Caki2 (cell line): ENCODE measurements around the gene CELSR3. TPM values are rescaled to one million over a fixed set of nuclear protein-coding genes. Genes with fewer than 3 reads are reported as not detected.

Experiments
- DNase-seq: peaks from one replicate; pipeline ENCODE4 v3.0.0-alpha.2; 2015; ENCODE audit warnings: low read depth
- in situ Hi-C: cut with HindIII; loops from 2 replicates; pipeline ENCODE4 v1.10.0; 2016; ENCODE audit warnings: low sequenced_read_pairs, low pct_unique_long_range_greater_than_20kb, mixed read lengths
- total RNA-seq: library from RNA; depleted of rRNA; stranded (reverse); fragments of >200 nt; shearing (Covaris generic); gene quantifications from 2 replicates; pipeline ENCODE4 v1.2.3, GENCODE V29; 2014; ENCODE audit warnings: low replicate concordance

CELSR3 gene
- total RNA-seq, 1 experiment from 2014 or later: 3.6 TPM

DNA sequence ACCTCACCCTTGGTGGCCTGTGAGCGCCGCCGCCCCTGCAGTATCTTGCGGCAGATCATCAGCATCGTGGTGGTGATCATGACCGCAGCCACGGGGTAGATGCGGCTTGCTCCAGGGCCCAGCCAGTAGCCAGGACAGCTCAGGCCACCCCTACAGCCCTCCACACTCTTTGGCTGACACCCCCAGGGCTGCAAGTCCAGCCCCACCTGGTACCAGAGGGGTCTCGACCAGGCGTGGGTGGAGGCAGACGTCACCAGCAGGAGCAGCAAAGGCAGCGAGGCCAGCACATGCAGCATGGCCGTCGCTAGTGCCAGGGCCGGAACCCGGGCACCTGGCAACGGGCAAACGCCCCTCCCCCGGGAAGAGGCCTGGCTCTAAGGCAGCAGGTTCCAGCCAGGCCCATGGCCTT, 41.2 kb downstream of the CELSR3 start, which contains the start of gene TMEM89:
Gene TMEM89, minus strand, starts transcription at position 309 of the 409 bp plus-strand sequence. Its CDS starts 13 bp downstream, at position 296.
- in situ Hi-C loops: no loop called here
- no peak for DNase-seq

DNA sequence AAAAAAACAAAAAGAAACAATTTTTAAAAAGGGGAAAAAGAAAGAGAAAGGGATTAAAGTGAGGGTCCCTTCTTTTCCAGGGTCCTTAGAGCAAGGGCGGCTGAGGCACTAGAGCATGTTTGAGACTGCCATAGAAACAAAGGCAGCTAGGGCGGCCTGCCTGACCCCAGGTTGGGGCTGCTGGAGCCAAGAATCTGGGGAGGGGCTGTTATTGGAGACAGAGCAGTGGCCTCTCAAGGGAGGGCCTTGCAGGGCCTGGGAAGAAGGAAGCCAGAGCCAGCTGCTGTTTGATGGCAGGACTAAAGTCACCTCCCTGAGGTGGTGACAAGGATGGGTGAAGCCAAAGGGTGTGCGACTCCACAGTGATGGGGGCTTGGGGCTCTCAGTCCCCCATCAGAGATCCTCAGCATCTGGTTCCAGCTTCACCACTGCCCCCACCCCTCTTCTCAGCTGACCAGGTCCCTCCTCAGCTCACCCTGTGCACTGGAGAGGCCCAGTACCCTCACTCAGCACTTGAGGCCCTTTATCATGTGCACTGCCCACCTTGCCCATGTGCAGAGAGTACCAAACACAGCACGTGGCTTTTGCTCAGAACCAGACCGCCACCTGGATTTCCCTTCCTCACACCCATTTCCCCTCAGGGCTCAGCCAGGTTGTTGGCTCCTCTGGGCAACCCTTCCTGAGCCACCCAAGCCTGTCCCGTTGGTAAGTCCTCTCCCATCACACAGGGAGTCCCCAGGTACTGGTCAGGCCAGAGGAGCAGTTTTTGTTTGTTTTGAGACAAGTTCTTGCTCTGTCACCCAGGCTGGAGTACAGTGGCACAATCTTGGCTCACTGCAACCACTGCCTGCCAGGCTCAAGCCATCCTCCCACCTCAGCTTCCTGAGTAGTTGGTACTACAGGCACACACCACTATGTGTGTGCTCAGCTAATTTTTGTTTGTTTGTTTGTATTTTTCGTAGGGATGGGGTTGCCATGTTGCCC, 42.9 kb downstream of the CELSR3 start:
- in situ Hi-C loops: no loop called here
- DNase-seq: no peak

DNA sequence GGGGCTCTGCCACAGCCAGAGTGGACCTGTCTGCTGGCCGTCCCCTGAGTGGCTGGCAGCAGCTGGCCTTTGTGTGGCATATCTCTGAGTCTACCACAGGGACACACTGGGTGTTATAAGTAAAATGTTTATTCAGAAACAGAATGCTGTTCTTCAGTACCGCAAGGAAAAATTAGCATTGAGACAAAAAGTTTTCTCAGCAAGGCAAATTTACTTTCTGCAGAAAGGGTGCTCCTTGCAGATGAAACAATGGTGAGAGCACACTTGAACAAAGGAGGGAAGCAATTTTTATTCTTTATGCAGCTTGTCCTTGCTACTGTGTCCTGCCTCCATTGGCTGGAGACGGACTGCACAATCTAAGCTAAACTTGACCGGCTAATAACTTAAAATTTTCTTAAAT, 45.1 kb downstream of the CELSR3 start:
- DNase-seq: no peak
- in situ Hi-C loops: no loop called here

DNA sequence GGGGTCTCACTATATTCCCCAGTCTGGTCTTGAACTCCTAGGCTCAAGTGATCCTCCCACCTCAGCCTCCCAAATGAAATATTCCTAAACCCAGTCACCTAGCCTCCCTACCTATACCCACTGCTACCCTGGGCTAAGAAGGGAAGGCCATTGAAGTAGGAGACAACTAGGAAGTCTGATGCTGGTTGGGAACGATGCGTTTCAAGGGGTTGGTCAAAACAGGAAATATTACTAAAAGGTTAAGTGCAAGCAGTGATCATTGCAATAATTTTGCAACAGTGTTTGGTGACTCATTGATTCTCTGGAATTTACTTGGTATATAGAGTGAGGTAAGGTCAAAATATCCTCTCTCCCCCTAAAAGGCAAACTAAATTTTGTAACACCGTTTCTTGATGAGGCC, 48.6 kb downstream of the CELSR3 start:
- in situ Hi-C loops: no loop called here
- DNase-seq: no peak

DNA sequence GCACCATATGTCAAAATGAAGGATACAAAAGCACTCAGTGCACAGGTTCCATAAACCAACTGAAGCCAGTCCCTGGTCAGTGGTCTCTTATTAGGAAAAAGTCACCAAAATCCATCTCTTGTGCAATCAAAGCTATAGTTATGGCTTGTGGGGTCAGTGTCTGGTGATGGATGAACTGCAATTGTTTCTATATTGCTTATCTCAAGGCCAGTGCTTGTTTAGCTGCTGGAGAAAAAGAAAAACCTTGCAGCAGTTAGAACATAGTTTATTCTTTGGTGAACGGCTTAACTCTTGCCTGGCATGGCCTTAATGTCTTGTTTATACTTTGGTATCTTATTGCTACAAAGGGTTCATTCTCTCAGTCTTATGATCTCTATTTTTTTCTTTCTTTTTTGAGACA, 50.4 kb downstream of the CELSR3 start:
- in situ Hi-C loops: no loop called here
- no peak for DNase-seq

DNA sequence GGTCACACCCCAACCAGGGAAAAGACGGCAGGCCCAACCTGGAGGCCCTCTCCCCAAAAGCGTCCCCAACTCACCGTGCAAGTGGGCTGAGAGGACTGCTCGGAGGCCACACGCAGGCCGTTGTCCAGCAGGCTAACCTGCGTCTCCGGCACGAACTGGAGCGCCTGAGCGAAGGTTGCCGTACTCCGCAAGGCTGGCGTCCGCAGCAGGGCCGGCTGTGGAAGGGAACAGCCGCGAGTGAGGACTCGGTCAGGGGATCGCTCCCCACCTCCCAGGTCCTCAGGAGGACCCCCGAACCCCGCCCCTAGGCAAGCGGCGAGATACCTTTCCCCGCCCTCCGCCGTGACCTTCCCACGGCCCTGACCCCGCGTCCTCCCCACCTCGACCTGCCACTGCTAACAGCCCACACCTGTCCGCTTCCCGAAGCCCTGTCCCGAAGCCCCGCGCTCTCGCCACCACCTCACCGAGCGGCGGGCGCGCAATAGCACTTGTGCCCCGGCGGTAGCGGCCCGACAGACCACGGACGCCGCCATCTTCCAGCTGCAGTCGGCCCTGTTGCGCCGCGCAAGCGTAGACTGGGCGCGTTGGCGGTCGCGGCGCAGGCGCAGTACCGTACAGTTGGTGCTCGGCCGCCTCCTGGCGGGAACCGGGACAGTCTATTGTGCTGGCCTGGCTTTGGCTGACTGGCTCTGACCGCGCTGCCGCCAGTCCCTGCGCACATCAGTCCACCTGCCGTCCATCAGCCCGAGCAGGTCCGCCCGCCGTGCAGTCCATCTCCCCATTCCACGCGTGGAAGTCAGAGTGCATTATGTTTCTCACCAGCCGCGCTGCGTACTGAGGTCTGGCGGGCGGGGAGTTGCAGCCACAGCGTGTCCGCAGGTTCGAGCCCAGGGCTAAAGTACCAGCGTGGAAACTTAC, 53.3 kb downstream of the CELSR3 start, which contains the start of gene UQCRC1:
Gene UQCRC1, minus strand, starts transcription at position 559 of the 918 bp plus-strand sequence. Its CDS starts 26 bp downstream, at position 533.
- DNase-seq: peak; percentile 79

DNA sequence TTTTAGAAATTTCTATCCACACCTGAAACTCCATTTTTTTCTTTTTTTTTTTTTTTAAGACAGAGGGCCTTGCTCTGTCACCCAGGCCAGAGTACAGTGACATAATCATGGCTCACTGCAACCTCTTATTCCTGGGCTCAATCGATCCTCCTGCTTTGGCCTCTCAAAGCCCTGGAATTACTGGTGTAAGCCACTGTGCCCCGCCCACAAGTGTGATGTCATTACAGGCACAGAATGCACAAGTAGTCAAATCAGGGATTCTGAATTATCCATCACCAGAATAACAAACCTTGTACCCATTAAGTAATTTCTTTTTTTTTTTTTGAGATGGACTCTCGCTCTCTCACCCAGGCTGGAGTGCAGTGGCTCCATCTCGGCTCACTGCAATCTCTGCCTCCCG, 55.2 kb downstream of the CELSR3 start:
- no peak for DNase-seq
- in situ Hi-C loops: no loop called here

More for the DNA sequence above, 53.3 kb downstream of the CELSR3 start, which contains the start of gene UQCRC1:
- in situ Hi-C loops: no loop called here

DNA sequence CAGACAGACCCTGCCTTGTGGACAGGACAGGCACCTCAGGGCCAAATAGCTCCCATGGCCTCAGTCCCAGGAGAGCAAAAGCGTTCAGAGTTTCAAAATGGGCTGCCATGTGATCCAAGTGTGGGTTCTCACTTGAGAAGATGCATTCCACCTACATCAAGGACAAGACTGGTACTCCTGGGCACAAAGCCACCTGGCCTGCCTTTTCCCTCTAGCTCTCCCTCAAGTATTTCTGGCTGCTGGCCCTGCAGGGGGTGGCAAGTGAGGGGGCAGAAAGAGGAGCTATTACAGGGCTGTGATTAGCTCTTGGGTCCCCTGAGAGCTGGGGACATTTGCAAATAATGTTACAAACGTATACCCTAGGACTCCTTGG, 61.1 kb downstream of the CELSR3 start:
- in situ Hi-C loops: no loop called here
- no peak for DNase-seq

DNA sequence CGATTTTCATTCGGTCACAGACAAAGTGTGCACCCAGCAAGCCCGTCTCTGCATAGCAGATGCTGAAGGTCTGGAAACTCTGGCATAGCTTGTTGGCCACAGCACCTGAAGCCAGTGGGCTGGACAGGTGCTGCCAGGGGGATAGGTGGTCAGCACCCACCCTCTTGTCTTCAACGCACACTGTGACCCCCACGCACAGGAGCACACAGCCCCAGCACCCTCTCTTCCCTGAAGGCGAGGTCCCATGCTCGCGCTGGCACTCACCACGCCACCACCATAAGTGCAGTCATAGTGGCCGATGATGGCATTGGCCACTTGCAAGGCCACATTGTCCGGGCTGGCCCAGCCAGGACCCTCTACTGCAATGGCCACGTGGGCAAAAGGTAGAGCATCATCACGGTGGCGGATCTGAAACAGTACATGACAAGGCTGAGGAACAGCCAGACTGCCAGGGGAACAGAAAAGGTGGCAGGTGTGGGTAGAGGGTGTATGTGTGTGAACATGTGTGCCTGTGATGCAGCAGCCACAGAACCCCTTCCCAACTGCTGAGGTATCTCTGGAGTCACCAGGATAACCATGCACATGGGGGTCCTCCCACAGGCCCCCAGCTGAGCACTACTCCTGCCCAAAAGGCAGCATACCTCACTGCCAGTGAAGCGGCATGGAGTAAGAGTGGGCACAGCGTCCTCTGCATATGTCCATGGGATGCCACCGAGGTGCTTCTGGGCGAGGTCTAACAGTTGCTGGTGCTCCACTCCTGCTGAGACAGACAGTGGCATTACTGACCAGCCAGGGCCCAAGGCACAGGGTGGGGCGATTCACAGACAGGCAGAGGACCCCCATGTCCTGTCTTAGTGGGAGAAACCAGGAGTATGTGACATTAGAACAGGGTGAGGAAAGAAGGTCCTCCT, 61.7 kb downstream of the CELSR3 start:
- DNase-seq: no peak
- in situ Hi-C loops: no loop called here

DNA sequence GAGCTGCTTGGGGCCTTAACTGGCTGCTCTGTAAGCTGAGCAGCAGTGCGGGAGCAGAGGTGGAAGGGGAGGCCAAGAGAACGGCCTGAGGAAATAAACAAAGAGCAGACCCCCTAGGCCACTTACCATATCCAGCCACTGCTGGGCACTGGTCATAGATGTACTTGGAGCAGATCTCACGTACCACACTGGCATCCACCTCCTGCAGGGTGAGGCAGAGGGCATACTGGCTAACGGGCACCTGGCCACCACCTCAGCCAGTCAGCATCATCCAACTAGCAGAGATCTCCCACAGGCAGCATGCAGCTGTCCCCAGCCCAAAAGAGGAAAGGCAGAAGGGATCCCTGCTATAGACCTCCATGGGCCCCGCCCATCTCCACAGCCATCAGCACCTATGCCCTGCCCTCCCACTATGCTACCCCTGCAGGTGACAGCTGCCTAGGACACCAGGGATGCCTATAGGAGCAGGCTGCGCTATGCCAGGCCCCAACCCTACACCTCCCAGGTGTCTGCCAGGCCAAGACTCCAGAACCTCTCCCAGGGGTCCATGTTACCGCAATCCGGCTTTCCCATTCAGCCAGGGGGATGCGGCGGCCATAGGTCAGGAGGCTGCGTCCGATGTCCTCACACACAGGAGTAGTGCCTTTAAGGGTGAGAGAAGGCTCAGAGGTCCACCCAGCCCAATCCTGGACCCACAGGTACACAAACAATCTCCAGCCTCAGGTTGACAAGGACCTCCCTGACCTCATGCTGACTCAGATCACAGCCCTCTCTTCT, 63.0 kb downstream of the CELSR3 start:
- in situ Hi-C loops: no loop called here
- no peak for DNase-seq

DNA sequence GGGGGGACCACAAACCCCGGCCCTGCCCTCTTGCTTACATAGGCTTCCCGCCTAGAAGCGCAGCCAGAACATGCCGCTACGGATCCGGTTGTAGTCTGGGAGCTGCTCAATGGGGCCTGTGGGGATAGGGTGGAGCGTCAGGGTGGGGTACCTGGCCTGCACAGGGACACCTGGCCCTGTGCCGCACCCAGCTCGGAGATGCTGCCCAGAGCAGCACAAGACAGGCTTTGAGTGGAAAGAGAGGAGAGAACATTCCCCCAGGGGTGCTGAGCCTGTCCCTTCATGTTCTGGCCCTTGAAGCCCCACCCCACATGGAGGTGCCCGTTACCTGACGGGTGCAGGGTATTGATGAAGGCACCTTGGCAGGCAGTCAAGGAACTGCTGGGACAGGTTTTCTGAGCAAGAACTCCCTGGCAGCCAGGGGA, 63.6 kb downstream of the CELSR3 start:
- in situ Hi-C loops: no loop called here

DNA sequence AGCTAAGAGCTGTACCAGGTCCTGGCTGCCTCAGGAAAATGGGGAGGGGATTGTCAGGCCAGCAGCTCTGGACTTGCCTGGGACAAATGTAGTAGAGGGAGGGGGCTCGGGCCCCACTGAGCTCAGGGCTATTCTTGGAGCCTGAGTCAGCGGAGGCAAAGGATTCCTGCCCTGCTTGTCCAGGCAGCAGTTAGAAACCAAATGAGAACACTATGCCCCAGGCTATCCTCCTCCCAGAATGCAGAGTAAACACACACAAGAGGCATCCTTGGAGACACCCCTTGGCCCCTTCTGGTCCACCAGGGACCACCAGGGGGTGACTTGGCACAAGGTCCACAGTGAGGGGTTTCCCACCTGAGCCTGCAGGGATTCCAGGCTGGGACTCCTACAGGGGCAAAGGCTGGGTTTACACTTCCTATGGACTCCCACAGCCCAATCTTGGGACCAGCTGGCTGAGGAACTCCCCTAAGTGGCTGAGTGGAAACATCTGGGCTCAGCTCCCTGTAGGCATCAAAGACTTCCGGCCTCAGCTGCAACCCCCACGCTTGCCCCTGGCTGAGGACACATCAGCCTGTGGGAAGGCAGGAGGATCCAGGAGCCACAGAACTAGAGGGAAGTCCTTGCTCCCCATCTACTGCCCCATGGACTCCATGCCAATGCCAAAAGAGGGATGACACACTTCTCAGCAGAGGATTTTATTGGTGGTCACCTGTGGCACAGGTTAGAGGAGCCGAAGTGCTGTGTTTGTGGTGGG, 64.2 kb downstream of the CELSR3 start:
- in situ Hi-C loops: no loop called here
- DNase-seq: peak; percentile 34

More for the DNA sequence above, 63.6 kb downstream of the CELSR3 start:
- no peak for DNase-seq

DNA sequence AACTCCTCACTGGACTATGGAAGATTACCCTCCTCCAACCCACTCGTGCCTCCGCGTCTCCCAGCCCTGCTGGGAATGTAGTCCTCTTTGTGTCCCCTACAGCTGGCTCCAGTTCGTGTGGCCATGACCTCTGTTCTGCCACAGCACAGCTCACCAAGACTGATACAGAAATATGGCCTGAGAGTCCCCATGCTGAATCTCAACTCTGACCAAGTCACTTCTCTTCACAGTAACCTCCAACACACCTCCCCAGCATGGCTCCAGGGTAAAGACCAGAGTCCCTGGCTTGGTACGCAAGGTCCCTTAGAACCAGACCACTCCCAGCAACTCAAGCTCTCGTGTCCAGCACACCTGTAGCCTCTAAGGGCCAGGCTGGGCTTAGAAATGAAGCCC, 65.3 kb downstream of the CELSR3 start:
- no peak for DNase-seq
- in situ Hi-C loops: no loop called here

DNA sequence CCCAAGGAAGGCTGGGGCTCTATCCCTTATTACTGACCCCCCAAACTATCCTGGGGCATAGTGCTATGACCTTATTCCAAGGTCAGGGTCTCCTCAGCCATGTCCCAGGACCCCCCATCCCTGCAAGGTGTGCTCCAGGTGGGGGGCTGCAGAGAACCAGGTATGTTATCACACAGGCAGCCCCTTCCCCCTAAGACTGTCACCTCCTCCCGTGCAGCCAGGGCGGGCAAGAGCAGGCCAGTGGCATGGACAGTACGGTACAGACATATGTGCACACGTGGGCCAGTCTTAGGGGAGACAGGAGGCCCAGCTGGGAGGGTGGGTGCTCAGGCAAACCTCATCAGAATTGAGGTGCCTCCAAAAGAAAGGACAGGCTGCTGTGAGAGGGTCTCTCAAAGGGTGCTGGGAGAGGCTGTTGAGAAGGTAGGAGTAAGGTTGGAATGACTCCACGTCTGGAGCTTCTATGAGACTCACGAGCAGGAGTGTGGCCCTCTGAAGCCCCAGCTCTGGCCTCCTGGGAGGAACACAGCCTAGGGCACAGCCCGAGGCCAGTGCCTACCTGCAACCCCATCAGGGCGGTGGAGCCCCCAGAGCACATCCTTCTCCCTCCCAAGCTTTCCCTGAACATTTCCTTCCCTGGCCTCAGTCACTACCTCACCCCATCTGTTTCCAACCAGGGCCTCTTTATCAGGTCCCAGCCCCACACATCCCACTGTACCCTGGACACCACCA, 65.8 kb downstream of the CELSR3 start:
- DNase-seq: no peak
- in situ Hi-C loops: no loop called here

DNA sequence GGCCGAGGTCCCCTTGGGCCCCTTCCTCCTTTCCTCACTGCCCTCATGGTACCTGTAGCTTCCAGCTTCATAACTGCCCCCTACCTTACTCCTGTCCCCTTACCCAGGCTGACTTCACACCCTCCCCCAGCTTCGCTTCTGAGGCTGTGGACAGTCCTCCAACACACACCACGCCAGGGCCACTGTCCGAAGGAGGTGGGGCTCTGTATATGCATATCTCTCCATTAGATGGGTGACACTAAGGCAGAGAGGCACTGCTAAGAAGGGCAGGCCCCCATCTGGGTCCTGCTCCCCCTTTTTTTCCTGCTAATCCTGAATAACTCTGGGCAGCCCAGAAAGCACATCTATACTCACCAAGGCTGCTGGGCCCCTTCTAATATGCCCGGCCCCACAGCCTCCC, 66.5 kb downstream of the CELSR3 start:
- in situ Hi-C loops: no loop called here
- no peak for DNase-seq
